Measurements from ENCODE around the gene CLEC2B.

GRCh38 chr12:9908350-9908749, 39.2 kb upstream of the CLEC2B start:
- TF ChIP-seq CTCF (IDR thresholded peaks at IDR 0.05) (no peak), POLR2A (IDR thresholded peaks at IDR 0.05) (no peak)
